Skeletal muscle satellite cell (primary cell): ENCODE results near the gene FEM1A.
"Not testable (repeated sequence)": the region's sequence is repeated elsewhere in the genome, so short reads cannot be mapped to it uniquely, and the experiment has no call there.

ENCODE experiments used
- H3K27me3 ChIP-seq: 2 replicates; pipeline ENCODE4 v1.7.0; 2013; ENCODE audit warnings: low read length; ENCODE audit not compliant: control insufficient read depth, insufficient read depth
- H3K36me3 ChIP-seq: 2 replicates; pipeline ENCODE4 v1.7.0; 2013; ENCODE audit warnings: mild to moderate bottlenecking, control low read depth, low read length; ENCODE audit not compliant: insufficient read depth
- H3K4me1 ChIP-seq: 2 replicates; pipeline ENCODE4 v1.7.0; 2013; ENCODE audit warnings: low read length; ENCODE audit not compliant: control insufficient read depth, insufficient read depth
- H3K4me2 ChIP-seq: 2 replicates; pipeline ENCODE4 v1.7.0; 2013; ENCODE audit warnings: mild to moderate bottlenecking, low read length
- H3K4me3 ChIP-seq: 2 replicates; pipeline ENCODE4 v1.7.0; 2013; ENCODE audit warnings: low read length
- H3K9ac ChIP-seq: 2 replicates; pipeline ENCODE4 v1.7.0; 2013; ENCODE audit warnings: mild to moderate bottlenecking, low read depth, low read length, moderate library complexity
- H3K9me3 ChIP-seq: replicated peaks from 2 replicates; pipeline ENCODE4 v1.7.0; 2013; ENCODE audit warnings: mild to moderate bottlenecking, control low read depth, low read length
- small RNA-seq: library from RNA; depleted of rRNA; stranded (forward); fragments of <200 nt; gene quantifications from one replicate; pipeline ENCODE3, GENCODE V24; 2012

The FEM1A gene

GRCh38 chr19:4839192-4839591 lies 47.7 kb downstream of the FEM1A start:
- H3K27me3 ChIP-seq, result no peaks in the 10 kb centered on the region
- no peak overlapping the region for H3K4me2 ChIP-seq
- H3K36me3 ChIP-seq, result peaks cover 55% of the 10 kb centered on the region

GRCh38 chr19:4843647-4843965 lies 52.1 kb downstream of the FEM1A start:
- Histone ChIP-seq H3K36me3 (peaks cover 71% of the 10 kb centered on the region), H3K9ac (no peak overlapping the region)

More at GRCh38 chr19:4839192-4839591, 47.7 kb downstream of the FEM1A start:
- no peaks in the 10 kb centered on the region for H3K9me3 ChIP-seq
- H3K4me1 ChIP-seq, result no peaks in the 10 kb centered on the region
- H3K9ac ChIP-seq, result no peak overlapping the region
- no peak overlapping the region for H3K4me3 ChIP-seq

GRCh38 chr19:4844348-4845179 lies 53.0 kb downstream of the FEM1A start:
- no peak overlapping the region for H3K4me3 ChIP-seq
- no peak overlapping the region for H3K9ac ChIP-seq
- peaks cover 70% of the 10 kb centered on the region for H3K36me3 ChIP-seq
- H3K27me3 ChIP-seq, result no peaks in the 10 kb centered on the region
- H3K4me2 ChIP-seq, result no peak overlapping the region
- H3K4me1 ChIP-seq, result peaks cover 7% of the 10 kb centered on the region
- no peaks in the 10 kb centered on the region for H3K9me3 ChIP-seq

More at GRCh38 chr19:4843647-4843965, 52.1 kb downstream of the FEM1A start:
- Histone ChIP-seq H3K4me3 (no peak overlapping the region), H3K27me3 (no peaks in the 10 kb centered on the region), H3K4me1 (peaks cover 7% of the 10 kb centered on the region), H3K4me2 (no peak overlapping the region), H3K9me3 (no peaks in the 10 kb centered on the region)

DNA sequence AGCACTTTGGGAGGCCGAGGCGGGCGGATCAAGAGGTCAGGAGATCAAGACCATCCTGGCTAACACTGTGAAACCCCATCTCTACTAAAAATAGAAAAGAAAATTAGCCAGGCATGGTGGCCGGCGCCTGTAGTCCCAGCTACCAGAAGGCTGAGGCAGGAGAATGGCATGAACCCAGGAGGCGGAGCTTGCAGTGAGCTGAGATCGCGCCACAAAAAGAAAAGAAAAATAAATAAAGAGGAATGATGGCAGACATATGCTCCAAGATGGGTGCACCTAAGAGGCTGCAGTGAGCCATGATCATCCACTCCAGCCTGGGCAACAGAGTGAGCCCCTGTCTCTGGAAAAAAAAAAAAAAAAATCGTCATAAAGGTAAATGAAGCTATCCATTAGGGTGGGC lies 54.4 kb downstream of the FEM1A start:
- not testable (repeated sequence) for H3K9me3 ChIP-seq, H3K4me2 ChIP-seq, H3K9ac ChIP-seq, H3K4me1 ChIP-seq, H3K4me3 ChIP-seq, H3K27me3 ChIP-seq
- H3K36me3 ChIP-seq, result peaks cover 70% of the 10 kb centered on the region

DNA sequence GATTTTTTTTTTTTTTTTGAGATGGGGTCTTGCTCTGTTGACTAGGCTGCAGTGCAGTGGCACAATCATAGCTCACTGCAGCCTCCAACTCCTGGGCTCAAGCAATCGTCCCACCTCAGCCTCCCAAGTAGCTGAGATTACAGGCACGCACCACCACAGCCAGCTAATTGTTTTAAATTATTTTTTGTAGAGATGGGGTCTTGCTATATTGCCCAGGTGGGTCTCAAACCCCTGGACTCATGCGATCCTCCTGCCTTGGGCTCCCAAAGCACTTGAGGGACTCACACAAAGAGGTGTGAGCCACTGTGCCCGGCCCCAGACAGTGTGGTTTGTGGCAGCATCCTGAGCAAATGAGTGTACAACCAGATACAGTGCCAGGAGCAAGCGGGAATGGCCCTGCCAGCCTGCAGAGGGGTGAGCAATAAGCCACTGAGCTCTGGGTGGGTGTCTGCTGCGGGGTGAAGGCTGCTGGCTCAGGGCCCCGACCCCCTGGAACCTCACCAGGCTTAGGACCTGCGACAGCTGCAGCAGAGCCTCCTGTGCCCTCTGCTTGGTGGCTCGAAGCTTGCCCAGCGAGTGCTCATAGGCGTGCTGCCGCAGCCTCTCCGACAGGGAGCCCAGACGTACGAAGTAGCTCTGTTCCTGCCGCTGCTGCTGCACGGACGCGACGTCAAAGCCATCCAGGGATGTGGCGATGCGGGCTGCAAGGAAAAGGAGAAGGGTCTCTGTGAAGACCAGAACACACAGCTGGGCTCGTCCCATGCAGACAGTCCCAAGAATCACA lies 55.8 kb downstream of the FEM1A start:
- Histone ChIP-seq H3K4me3 (no peak overlapping the region), H3K27me3 (no peaks in the 10 kb centered on the region), H3K4me1 (peaks cover 7% of the 10 kb centered on the region), H3K9ac (no peak overlapping the region), H3K4me2 (no peak overlapping the region), H3K36me3 (peaks cover 74% of the 10 kb centered on the region), H3K9me3 (no peaks in the 10 kb centered on the region)

GRCh38 chr19:4849019-4849418 lies 57.5 kb downstream of the FEM1A start:
- Histone ChIP-seq H3K4me2 (no peak overlapping the region), H3K9me3 (no peaks in the 10 kb centered on the region), H3K9ac (no peak overlapping the region), H3K4me3 (no peak overlapping the region), H3K4me1 (peaks cover 7% of the 10 kb centered on the region), H3K27me3 (no peaks in the 10 kb centered on the region), H3K36me3 (peaks cover 67% of the 10 kb centered on the region)

Small RNA genes within 50 kb of the gene (small RNA-seq; reads per million reads assigned to genes)
- 0.35 reads per million for gene MIR7-3
